Uterus (tissue), 2 donors: ENCODE data around the gene SIN3A.

Experiments
- POLR2A ChIP-seq, 2 donors: fragments of 450-650 bp; IDR thresholded peaks; one replicate each; pipeline ENCODE4 v1.6.1; 2016; ENCODE audit warnings: antibody characterized with exemption in 2 of 2, mild to moderate bottlenecking in 1 of 2, moderate library complexity in 1 of 2
- TF ChIP-seq, protein P1 (sequence below), 4 experiments: fragments of 200-600 bp in 2 of 4; fragments of 450-650 bp in 2 of 4; sonication (generic) in 2 of 4; IDR thresholded peaks; one replicate each; pipeline ENCODE4 v1.5.1; 2016 to 2019; ENCODE audit warnings: antibody characterized with exemption in 4 of 4, mild to moderate bottlenecking in 2 of 4, moderate library complexity in 1 of 4

- TF ChIP-seq POLR2A (IDR thresholded peaks at IDR 0.05) = no peak
- TF ChIP-seq, protein P1, sequence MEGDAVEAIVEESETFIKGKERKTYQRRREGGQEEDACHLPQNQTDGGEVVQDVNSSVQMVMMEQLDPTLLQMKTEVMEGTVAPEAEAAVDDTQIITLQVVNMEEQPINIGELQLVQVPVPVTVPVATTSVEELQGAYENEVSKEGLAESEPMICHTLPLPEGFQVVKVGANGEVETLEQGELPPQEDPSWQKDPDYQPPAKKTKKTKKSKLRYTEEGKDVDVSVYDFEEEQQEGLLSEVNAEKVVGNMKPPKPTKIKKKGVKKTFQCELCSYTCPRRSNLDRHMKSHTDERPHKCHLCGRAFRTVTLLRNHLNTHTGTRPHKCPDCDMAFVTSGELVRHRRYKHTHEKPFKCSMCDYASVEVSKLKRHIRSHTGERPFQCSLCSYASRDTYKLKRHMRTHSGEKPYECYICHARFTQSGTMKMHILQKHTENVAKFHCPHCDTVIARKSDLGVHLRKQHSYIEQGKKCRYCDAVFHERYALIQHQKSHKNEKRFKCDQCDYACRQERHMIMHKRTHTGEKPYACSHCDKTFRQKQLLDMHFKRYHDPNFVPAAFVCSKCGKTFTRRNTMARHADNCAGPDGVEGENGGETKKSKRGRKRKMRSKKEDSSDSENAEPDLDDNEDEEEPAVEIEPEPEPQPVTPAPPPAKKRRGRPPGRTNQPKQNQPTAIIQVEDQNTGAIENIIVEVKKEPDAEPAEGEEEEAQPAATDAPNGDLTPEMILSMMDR (IDR thresholded peaks at IDR 0.05) = no peak
Observed at GRCh38 chr15:75430259-75430658, 21.2 kb downstream of the SIN3A start.
